Stimulated activated CD4-positive, alpha-beta T cell treated with anti-CD3 and anti-CD28 coated beads, Interleukin-15, amount 100 ng/mL, for 24 hours (primary cell): ENCODE measurements around the gene SH3PXD2A.

Source experiments
- DNase-seq: peaks from one replicate; pipeline ENCODE4 v3.0.0-alpha.2; 2020

Gene SH3PXD2A

DNA sequence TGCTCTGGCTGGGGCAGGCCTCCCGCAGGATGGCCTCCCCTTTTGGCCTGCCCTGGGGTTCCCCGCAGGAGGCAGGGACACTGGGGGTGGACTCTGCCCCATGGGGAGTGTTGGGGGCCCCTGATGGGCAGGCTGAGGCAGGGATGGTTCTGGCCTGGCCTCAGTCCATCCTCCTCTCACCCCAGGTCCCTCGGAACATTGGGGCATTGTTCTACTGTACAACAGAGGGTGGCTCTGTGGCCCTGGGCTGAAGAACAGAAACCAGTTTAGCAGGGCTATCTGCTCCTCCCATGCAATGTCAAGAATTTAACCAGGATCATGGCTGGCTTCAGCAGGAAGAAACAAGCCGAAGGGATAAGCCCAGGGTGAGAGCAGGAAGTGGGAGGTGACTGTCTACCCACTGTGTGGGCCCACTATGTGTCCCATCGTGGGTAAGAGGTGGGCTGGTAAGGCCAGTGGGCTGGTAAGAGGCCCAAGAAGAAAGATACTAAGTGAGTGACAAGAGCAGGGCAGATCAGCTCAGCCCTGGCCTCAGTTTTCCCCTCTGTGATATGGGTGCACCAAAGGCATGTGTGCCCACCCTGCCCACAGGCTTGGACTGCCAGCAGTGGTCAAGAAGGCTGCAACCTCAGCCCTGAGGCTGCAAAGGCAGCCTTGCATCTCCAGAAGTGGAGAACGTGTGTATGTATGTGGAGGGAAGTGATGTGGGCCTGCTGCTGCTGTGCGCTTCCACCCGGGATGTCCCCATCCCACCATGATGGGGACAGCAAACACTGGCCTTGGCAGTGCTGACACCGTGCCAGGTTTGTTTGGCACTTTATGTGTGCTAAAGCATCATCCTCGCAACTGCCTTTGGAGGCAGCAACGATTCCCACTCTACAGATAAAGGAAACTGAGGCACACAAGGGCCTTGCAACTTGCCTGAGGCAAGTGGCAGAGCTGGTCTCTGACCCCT is 138.9 kb downstream of the SH3PXD2A start:
- DNase-seq: no peak

DNA sequence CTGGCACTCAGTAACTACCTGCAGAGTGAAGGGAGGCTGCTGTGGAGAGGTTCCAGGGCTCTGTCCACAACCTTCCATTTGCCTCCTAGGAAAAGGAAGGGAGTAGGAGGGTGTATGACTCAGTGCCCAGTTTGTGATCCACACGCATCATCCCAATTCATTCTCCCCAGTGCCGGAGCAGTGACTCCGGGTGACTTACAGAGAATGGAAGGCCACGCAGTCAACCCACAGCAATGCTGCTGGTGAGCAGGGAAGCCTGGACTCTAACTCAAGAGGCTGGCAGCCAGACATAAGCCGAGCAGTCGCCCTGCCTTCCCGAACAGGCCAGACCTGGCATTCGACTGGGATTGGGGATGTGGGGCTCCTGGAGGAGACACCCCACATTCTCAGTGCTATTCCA is 139.9 kb downstream of the SH3PXD2A start:
- no peak for DNase-seq

DNA sequence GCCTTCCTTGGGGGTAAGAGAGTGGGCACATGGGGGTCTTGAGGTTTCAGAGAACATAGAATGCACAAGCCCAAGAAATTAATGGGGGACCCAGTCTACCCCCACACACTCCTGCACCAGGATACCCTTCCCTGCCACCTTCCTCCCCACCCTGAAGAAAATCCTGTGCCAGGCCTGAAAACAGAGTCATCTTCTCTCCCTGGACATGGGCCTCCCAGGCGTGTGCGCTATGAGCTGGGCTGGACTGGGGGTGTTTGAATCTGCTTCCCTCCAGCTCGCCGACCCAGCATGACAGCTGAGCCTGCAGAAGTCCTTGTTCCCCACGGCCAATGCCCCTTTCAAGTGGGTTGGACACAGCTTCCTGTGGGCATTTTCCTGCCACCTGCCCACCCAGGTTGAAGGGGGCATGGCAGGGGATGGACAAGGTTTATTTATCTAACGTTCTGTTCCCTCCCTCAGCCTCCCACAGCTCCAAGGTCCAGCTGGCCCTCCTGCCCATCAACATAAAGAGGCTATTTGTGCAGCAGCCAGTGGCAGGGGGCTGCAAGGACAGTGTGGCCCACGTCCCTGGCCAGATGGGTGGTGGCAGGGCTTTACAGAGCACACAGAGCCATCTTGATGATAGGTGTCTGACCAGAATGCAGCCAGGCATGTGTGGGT is 141.0 kb downstream of the SH3PXD2A start:
- no peak for DNase-seq

DNA sequence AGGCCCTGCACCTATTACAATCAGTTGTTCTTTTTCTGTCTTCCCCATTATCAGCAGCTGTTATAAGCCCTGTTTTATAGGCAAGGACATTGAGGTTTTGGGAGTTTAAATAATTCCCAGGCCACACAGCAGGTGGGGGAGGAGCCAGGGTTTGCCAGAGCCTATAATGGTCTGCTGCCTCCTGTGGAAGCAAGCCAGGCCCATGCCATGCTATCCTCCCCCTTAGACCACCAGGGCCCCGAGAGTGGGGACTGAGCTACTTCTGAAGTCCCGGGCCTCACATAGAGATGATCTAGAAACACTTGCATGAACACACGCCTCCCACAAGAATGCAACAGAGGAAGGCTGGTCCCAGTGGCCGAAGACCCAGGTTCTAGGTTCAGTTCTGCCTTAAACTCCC is 141.7 kb downstream of the SH3PXD2A start:
- no peak for DNase-seq

DNA sequence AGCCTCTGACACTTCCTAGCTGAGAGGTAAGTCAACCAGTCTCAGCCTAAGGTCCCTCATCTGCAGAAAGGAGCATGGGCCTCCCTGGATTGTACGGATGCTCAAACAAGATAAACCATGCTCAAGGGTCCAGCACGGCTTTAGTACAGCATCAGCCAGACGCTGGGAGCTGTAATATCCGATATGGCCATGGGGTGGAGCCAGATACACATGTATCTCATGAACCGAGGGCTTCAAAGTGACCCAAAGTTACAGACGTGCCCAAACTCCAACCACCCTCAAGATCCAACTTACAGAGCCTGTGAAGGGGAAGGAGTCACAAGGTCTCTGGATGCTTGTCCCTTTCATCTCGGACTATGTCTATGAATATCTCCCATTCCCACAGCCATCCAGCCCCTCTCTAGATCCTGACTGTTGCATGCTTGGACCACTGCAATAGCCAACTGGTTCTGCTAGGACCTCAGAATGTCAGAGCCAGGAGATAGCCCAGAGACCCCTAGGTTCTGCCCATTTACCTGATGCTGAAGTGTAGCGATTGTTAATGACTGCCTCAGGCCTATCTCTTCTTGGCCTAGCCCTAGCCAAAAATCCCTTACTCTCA is 142.4 kb downstream of the SH3PXD2A start:
- peak; percentile 87 for DNase-seq

DNA sequence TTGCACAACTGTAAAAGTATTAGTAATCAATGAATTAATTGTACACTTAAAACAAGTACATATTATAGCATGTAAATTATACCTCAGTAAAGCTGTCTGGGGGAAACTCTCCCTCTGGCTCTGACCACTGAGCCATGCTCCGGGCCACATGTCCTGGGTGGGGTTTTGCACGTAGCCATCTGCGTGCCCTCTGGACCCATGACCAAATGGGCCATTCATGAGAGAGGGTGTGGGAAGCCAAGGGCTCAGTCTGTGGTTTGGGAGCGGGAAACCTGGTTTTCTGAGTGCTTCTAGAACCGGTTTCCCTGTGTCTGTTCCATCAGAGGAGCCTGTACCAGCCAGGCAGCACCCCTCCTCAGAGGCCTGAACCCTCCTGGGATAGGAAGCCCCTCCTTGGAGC is 143.2 kb downstream of the SH3PXD2A start:
- DNase-seq: no peak

DNA sequence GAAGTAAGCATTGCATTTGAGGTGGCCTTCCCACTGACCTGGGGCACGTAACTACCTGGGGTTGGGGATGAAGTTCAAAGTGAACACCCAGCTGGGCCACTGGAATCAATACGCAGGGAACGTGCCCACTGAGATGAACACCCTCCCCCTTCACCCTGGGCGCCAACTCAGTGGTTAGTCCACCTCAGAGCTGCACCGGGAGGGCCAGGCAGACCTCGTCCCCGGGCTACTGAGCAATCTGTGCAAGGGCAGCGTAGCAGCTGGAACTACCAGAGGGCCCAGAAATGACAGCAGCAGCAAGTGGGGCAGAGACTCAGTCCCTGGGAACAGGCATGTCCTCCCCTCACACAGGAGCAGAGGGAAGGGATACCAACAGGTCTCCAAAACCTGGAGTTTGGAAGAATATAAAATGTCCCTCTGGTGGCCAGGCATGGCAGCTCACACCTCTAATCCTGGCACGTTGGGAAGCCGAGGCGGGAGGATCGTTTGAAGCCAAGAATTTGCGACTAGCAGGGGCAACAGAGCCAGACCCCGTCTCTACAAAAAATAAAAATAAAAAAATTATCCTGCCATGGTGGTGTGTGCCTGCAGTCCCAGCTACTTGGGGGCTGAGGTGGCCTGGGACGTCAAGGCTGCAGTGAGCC is 143.9 kb downstream of the SH3PXD2A start:
- DNase-seq: no peak

DNA sequence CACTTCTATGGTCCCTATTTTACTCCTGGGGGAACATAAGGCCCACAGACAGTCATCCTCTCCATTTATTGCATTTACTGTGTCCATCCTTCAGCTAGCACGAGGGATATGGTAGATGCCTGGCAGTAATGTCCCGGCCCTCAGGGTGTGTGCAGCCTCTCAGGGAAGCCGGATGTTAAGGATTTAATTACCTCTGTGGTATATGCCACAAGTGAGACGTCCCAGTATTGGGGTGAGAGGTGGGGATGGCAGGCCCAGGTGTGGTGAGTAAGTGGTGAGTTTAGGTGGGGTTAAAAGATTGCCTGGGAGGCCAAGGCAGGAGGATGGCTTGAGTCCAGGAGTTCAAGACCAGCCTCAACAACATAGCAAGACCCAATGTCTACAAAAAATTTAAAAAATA is 144.9 kb downstream of the SH3PXD2A start:
- DNase-seq: no peak

DNA sequence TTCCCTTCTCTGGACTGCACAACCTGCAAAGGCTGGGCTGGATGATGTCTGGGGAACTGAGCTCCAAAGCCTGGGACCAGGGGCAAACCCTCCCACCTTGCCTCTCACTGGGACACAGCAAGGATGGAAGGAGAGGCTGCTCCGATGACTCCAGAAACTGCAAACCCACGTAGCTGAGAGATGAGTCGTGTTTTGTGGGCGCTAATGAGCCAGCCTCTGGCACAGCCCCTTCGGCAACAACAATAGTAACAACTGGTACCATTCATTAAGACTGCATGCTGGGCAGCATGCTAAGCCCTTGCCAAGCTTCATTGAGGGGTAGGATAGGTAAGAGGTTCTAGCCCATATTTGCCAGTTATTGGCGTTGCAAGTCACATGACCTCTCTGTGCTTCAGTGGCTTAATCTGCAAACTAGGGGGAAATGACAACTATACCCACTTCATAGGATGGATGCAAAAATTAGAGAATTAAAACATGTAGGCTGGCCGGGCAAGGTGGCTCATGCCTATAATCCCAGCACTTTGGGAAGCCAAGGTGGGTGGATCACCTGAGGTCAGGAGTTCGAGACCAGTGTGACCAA is 145.9 kb downstream of the SH3PXD2A start:
- no peak for DNase-seq

DNA sequence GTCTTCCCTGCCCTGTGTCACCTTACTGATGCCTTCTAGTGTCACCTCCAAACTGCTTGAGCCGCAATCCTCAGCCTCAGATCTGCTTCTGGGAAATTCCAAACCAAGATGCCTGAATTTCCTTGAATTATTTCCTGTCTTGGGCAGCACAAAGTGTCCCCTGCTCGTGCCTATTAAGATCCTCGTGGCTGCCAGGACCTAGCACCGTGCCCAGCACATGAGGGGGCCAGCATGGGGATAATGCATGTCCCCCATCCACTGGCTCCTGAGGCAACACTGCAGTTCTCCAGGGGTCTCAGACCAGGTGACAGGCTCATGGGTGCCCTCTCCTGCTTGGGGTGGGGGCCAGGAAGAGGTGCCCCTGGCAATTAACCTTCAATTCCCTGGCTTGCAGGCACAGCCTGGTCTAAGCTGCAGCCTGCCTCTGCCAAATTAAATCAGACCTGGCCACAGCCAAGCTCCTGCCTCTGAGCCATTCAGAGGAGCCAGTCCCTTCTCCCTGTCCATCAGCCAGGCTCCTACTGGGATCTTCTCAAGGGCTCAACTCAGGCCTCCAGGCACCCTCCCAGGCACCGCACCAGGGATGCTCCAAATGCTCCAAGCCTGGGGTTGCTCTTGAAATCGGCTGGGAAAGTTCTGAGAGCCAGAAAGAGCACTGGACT is 146.6 kb downstream of the SH3PXD2A start:
- DNase-seq: no peak

DNA sequence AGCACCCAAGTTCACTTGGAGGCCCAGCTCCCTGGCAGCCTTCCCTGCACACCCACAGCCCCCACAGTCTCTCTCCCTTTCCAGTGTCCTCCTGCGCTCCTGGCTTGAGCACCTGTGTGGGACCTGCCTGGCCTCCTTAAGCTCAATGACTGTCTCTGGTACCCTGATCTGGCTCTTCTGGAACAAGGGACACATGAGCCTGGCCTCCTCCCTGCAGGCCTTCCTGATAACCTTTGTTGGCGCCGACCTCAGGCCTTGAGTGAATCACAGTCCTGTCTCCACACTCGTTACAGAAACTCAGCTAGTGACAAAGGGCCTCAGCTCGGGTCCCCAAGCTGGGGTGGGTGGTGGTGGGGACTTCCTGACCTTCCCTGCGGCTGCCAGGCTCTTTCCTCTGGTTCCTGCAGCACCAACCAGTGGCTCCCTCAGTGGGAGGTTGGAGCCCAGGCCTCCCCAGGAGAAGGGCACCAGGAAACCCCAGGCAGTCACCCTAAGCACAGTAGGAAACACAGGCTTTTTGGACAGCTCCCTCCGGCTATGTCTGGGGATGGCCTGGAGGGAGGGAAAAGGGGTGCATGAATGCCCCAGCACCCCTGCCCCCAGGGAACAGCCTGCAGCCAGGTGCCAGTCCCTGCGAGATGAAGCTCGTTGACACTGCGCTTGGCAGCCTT is 147.3 kb downstream of the SH3PXD2A start:
- no peak for DNase-seq

DNA sequence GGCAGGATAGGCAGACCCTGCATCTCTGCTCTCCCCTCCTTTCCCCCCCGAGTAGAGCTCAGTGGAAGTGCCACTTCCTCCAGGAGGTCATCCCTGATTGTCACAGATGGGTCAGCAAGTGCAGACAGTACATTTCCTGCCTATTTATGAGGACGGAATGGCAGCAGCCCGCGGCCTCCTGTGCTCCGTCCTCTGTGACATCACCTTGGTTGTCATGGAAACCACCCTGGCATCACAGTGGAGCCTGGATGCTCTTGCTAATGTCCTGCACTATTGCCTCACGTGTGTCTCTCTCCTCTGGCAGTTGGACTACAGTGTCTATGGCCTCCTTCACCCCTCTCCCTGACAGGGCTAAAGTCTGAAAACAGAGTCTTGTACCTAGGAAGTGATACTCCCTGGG is 148.6 kb downstream of the SH3PXD2A start:
- no peak for DNase-seq

DNA sequence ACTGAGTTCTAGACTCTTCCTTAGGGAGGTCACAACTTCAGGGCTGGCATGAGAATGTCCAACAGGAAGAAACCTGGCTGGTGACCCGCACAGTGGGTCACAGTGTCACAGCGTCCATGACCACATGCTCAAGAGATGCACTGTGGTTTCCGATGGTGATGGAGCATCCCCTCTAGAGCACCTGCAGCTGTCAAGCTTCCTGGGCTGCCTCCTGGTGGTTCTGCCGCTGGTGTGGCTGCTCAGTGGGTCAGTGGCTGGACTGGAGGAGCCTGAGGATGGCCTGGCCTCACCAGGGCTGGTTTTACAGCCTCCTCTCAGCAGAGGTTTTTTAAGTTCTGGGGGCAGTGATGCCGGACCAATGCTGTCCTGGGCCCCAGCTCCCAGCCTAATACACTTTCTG is 149.3 kb downstream of the SH3PXD2A start:
- DNase-seq: no peak

DNA sequence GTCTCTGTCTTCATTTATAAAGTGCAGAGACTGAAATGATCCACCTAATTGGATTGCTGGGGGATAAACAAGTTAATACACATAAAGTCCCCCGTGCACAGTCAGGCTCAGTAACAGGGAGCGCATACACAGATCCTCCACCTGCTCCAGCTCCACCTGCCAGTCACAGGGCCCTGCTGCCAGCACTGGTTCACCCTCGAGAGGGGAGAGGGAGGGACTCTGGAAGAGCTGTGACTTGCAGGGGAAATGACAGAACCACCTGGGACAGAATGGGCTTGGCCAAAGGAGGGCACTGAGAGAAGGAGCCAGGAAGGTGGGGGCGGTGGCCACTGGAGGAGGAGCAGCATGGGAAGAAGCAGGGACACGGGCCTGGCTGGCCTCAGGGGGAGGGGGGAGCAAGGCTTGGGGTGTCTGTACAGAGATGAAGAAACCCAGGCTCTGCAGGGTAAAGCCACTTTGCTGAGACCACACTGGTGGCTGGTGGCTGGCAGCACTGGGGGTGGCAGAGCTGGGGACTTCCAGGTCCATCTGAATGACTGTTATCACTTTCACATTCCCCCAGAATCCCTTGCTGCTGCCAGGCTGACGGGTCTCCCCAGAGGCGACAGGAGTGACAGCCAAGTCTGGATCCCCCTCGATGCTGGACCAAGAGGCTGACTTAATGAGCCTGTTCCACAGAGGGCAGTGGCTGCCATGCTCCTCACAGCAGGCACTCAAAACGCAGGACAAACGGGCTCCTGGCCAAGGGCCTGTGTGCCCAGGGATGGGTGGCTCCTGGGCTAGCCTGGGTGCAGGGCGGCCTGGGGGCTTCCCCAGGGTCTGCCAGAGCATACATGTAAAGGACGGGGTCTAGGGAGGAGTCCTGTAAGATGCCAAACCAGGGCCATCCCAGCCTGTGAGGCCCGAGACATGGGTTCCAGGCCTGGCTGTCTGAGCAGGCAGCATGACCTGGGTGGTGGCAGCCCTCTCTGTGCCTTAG is 151.1 kb downstream of the SH3PXD2A start:
- DNase-seq: no peak

DNA sequence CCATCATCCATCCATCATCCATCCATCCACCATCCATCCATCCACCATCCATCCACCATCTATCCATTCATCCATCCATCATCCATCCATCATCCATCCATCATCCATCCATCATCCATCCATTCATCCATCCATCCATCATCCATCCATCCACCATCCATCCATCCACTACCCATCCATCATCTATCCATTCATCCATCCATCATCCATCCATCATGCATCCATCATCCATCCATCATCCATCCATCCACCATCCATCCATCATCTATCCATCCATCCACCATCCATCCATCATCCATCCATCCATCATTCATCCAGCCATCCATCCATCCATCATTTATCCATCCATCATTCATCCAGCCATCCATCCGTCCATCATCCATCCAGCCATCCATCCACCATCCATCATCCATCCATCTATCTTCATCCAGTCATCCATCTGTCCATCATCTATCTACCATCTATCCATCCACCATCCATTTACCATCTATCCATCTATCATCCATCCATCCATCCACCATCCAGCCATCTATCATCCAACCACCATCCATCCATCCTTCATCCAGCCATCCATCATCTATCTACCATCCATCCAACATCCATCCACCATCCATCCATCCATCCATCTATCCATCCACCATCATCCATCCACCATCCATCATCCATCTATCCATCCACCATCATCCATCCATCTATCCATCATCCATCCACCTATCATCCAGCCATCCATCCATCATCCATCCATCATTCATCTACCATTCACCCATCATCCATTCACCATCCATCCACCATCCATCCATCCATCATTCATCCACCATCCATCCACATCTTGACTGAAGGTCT is 153.8 kb downstream of the SH3PXD2A start:
- DNase-seq: no peak

DNA sequence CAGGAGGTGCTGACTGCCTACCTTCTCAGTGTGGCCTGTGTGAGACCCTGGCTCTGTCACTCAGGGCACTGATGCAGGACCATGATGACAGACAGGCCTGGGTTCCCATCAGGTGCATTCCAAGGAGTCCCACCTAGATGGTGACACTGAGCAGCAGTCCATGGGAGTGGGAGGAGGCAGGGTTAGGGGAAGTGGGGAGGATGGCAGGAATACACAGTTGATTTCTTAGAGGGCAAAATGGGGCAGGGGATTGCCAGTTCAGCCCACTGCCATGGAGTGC is 155.0 kb downstream of the SH3PXD2A start:
- DNase-seq: no peak

DNA sequence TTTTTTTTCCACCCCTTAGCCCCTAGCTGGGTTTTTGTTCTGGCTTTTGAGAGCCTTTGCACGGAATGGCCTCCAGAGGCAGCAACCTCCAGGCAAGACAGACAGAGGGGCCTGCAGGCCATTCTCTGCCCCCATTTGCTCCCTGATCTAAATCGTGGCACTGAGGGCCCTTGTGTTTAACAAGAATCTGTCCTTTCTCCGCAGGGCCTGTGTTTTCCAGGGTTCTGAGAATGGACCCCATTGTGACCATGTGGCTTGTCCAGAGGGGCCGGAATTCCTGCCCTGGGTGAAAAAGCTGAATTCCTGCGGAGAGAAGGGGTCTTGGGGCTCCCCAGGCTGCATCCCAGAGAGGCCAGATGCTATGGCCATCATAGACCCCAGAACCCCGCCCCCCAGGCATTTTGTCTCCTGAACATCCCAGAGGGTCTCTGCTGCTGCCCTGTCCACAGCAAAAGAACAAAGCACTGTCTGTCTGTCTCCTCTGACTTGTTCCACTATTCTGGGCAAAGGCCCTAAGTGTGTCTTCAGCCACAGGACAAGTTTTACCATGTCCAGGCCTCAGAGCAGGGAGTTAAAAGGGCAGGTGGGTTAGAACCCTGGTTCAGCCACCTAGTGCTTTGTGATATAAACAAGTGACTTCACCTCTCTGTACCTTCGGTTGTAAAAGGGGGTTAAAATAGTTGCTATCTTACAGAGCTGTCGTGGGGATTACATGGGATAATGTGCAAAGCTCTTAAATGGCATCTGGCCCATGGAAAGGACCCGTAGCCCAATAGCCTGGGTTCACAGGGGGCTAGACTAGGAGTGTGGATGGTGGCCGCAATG is 155.6 kb downstream of the SH3PXD2A start:
- DNase-seq: no peak

DNA sequence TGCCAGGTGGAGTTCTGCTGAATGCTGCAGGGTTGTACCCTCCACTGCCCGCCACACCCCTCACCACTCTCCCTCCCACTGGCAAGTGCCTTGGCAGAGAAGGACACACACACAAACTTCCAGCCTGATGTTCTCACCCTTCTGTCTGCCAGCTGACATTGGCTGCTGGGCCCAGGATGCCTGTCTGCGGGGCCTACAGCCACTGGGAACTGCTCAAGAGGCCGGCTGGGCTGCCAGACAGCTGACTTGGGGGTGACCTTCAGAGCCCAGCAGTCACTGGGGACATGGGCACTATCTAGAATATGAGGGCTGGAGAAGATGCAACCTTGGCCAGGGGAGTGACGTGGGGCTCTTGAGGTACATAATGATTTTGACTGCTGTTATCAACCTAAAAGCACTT is 157.1 kb downstream of the SH3PXD2A start:
- no peak for DNase-seq

DNA sequence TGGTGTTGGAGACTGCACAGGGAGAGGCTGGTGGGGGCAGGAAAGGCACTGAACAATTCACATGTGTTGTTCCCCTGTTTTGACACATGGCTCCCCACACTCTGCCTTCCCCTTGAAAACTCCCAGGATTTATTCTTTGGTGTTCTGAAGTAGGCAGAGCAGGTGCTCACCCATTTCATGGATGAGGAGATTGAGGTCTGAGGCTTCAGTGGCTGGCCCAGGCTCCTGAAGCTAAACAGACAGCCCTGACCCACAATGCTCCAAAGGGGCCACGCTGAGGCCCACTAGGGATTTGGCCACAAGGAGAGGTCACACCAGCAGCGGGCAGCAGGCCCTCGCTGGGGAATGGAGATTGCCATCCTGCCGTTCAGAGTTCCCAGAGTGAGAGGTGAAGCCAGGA is 157.6 kb downstream of the SH3PXD2A start:
- no peak for DNase-seq
